Karpas-422 (cell line): ENCODE results near the gene NAXD. TPM values are rescaled to one million over a fixed set of nuclear protein-coding genes. Genes with fewer than 3 reads are reported as not detected.

ENCODE experiments used
- DNase-seq: peaks from one replicate; pipeline ENCODE4 v3.0.0-alpha.2; 2015
- H2AFZ ChIP-seq: fragments of 200-600 bp; sonication (generic); 2 replicates; pipeline ENCODE4 v1.6.1; 2014; ENCODE audit warnings: antibody characterized with exemption, low read length, mixed read lengths
- H3K27ac ChIP-seq: fragments of 200-600 bp; sonication (generic); 2 replicates; pipeline ENCODE4 v1.5.1; 2014; ENCODE audit warnings: mild to moderate bottlenecking, low read length, moderate library complexity
- H3K27me3 ChIP-seq: fragments of 200-600 bp; sonication (generic); 2 replicates; pipeline ENCODE4 v1.6.1; 2014; ENCODE audit warnings: low read length, mixed read lengths
- H3K36me3 ChIP-seq: fragments of 200-600 bp; sonication (generic); 2 replicates; pipeline ENCODE4 v1.6.1; 2014; ENCODE audit warnings: low read length, mixed read lengths; ENCODE audit not compliant: insufficient read depth
- H3K4me1 ChIP-seq: fragments of 200-600 bp; sonication (generic); 2 replicates; pipeline ENCODE4 v1.6.1; 2014; ENCODE audit warnings: mild to moderate bottlenecking, low read length, mixed read lengths
- H3K4me2 ChIP-seq: fragments of 200-600 bp; sonication (generic); 2 replicates; pipeline ENCODE4 v1.6.1; 2014; ENCODE audit warnings: low read length, low read depth, mild to moderate bottlenecking; ENCODE audit not compliant: poor library complexity, severe bottlenecking
- H3K4me3 ChIP-seq: fragments of 200-600 bp; sonication (generic); 2 replicates; pipeline ENCODE4 v1.5.1; 2014; ENCODE audit warnings: mild to moderate bottlenecking, antibody characterized with exemption, low read length, mixed read lengths
- H3K79me2 ChIP-seq: fragments of 200-600 bp; sonication (generic); 2 replicates; pipeline ENCODE4 v1.6.1; 2014; ENCODE audit warnings: mild to moderate bottlenecking, low read length, mixed read lengths
- H3K9ac ChIP-seq: fragments of 200-600 bp; sonication (generic); 2 replicates; pipeline ENCODE4 v1.6.0; 2014; ENCODE audit warnings: low read length
- H3K9me2 ChIP-seq: fragments of 200-600 bp; sonication (generic), shearing (Covaris generic); replicated peaks from 2 replicates; pipeline ENCODE4 v1.6.0; 2014; ENCODE audit warnings: mild to moderate bottlenecking, low read length, moderate library complexity; ENCODE audit not compliant: insufficient read depth
- H3K9me3 ChIP-seq: fragments of 300-700, 200-600 bp; sonication (generic); 2 replicates; pipeline ENCODE4 v1.6.1; 2014; ENCODE audit warnings: low read length, mixed read lengths
- H4K20me1 ChIP-seq: fragments of 200-600 bp; sonication (generic); 2 replicates; pipeline ENCODE4 v1.6.1; 2014; ENCODE audit warnings: mild to moderate bottlenecking, antibody characterized with exemption, low read length, low read depth; ENCODE audit not compliant: insufficient read depth
- total RNA-seq: library from RNA; depleted of rRNA; stranded (reverse); fragments of >200 nt; shearing (Covaris generic); gene quantifications from 2 replicates; pipeline ENCODE4 v1.2.3, GENCODE V29; 2014; ENCODE audit warnings: low replicate concordance

Gene NAXD
- total RNA-seq, 1 experiment from 2014 or later = 16.5 TPM

DNA sequence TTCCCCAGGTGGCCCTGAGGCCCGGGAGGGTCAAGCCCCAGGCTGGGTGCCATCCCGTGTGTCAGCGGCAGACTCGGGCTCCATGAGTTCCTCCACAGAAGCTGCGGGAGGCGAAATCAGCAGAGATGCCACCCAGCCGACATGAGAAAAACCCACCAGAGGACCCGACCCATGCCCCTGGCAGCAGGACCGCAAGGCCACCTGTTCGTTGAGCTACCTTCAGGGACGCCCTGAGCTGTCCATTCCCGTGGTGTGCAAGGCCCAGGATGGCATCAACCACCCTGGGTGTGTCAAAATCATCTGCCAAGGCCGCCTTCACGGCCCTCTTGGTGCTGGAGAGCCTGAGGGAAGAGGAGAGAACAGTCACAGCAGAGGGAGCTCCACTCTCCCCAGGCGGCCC lies 30.4 kb downstream of the NAXD start:
- DNase-seq = no peak
- Histone ChIP-seq H3K9ac (peak overlapping the region; percentile 44), H3K36me3 (peaks cover 16% of the 10 kb centered on the region; the same call in 1 of the 2 replicates)

DNA sequence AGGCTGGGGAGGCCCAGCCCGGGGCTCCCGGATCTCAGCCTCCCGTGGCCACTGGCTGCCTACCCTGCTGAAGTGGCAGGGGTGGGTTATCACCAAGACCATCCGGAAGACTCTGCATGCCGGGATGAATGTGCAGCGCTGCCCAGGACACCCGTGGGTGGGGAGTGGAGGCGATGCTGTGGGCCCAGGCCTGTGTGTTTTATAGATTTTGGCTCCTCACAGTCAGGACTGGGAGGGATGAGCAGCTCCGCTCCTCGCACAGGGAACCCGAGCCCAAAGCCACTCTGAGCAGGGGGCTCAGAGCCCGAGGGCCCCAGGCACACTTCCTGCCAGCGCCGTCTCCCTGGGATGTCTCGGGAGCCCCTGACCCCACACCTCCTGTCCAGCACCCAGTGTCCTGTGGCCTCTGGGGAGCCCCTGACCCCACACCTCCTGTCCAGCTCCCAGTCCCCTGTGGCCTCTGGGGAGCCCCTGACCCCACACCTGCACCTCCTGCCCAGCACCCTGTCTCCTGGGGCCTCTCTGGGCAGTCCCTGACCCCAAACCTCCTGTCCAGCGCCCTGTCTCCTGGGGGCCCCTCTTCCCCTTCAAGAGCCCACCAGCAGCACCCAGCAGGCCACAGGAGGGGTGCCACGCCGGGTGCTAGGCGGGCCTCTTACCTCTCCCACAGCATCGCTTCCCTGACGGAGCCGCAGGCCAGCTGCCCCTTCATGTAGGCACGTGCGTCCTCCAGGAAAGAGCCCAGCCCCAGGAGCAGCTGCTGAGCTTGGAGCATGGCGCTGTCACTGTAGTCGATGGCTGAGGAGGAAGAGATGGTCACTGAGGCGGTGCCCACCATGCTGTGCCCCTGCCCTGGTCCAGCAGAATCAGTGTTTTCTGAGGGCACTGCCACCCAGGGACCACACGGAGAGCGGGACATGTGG lies 31.4 kb downstream of the NAXD start:
- H3K27ac ChIP-seq = peak overlapping the region; percentile 61; the same call in 1 of the 2 replicates
- peak overlapping the region; percentile 13 for H3K4me2 ChIP-seq
- H3K9me2 ChIP-seq = no peaks in the 10 kb centered on the region
- H3K9me3 ChIP-seq = no peaks in the 10 kb centered on the region
- H3K4me1 ChIP-seq = peaks cover 41% of the 10 kb centered on the region
- peaks cover 6% of the 10 kb centered on the region; the same call in 1 of the 2 replicates for H4K20me1 ChIP-seq
- peaks cover 16% of the 10 kb centered on the region; the same call in 1 of the 2 replicates for H3K36me3 ChIP-seq
- no peaks in the 10 kb centered on the region for H3K27me3 ChIP-seq
- H3K4me3 ChIP-seq = no peak overlapping the region
- no peak overlapping the region for H2AFZ ChIP-seq
- H3K79me2 ChIP-seq = no peaks in the 10 kb centered on the region
- no peak for DNase-seq
- no peak overlapping the region for H3K9ac ChIP-seq

More for the DNA sequence above, 30.4 kb downstream of the NAXD start:
- H3K27me3 ChIP-seq = no peaks in the 10 kb centered on the region
- peaks cover 6% of the 10 kb centered on the region; the same call in 1 of the 2 replicates for H4K20me1 ChIP-seq
- peaks cover 41% of the 10 kb centered on the region for H3K4me1 ChIP-seq
- 0 out of 2 replicates have a peak overlapping the region, but pooled peaks have one; percentile 3 for H3K4me3 ChIP-seq
- no peaks in the 10 kb centered on the region for H3K9me3 ChIP-seq
- H2AFZ ChIP-seq = no peak overlapping the region
- no peaks in the 10 kb centered on the region for H3K79me2 ChIP-seq
- no peaks in the 10 kb centered on the region for H3K9me2 ChIP-seq
- H3K4me2 ChIP-seq = peak overlapping the region; percentile 57
- peak overlapping the region; percentile 61 for H3K27ac ChIP-seq

DNA sequence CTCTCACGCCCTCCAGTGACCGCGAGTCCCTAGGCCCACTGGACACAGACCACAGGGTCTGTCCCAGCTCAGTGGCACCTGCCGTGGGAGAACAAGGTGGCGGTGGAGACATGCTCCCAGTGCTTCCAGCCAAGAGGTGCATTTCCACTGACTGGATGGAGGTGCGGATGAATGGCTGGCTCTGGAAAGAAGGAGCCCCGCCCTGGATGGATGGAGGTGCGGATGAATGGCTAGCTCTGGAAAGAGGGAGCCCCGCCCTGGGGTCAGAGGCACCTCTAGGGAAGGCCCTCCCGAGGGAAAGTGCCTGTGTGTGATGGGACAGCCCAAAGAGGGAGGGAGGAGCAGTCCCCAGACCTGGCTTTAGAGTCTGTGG lies 32.0 kb downstream of the NAXD start:
- Histone ChIP-seq H4K20me1 (peaks cover 6% of the 10 kb centered on the region; the same call in 1 of the 2 replicates), H3K36me3 (peaks cover 16% of the 10 kb centered on the region; the same call in 1 of the 2 replicates), H3K79me2 (no peaks in the 10 kb centered on the region), H3K9ac (no peak overlapping the region), H3K4me1 (peaks cover 41% of the 10 kb centered on the region), H3K27ac (no peak overlapping the region), H3K9me3 (no peaks in the 10 kb centered on the region), H3K9me2 (no peaks in the 10 kb centered on the region), H2AFZ (no peak overlapping the region), H3K4me3 (no peak overlapping the region), H3K27me3 (no peaks in the 10 kb centered on the region), H3K4me2 (no peak overlapping the region)
- DNase-seq = no peak

DNA sequence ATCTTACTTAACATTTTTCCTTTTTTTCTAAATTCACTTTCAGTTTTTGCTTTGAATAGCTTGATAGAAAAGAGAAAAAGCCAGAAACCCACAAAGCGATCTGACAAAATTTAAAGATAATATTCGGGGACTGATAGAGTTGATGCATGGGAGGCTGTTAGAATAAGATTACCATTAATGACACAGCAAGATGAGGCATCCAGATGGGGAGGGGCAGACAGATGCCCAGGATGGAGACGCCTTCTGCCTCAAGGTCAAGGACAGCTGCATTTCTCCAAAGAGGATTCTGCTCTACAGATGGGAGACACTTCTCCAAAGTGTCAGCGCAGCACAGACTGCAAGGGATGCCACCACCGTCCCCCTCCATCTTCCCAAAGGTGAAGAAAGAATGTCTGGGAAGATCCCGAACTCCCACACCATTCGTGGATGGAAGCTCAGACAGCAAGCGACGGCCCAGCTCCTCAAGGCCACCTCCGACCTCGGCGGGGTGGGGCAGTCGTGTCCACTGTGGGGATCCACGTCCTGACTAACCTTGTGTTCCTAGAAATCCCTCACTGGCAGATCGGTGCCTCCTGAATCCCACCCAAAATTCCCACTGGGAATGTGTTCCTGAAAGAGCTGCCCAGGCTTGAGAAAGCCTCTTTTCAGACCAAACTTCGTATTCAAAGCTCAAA lies 32.9 kb downstream of the NAXD start:
- H2AFZ ChIP-seq = no peak overlapping the region
- no peaks in the 10 kb centered on the region for H3K9me2 ChIP-seq
- H3K27ac ChIP-seq = no peak overlapping the region
- no peaks in the 10 kb centered on the region for H3K79me2 ChIP-seq
- H4K20me1 ChIP-seq = no peaks in the 10 kb centered on the region
- H3K4me2 ChIP-seq = no peak overlapping the region
- no peaks in the 10 kb centered on the region for H3K27me3 ChIP-seq
- no peak overlapping the region for H3K4me3 ChIP-seq
- no peak for DNase-seq
- H3K4me1 ChIP-seq = peaks cover 35% of the 10 kb centered on the region
- H3K9ac ChIP-seq = no peak overlapping the region
- no peaks in the 10 kb centered on the region for H3K9me3 ChIP-seq
- peaks cover 9% of the 10 kb centered on the region; the same call in 1 of the 2 replicates for H3K36me3 ChIP-seq

DNA sequence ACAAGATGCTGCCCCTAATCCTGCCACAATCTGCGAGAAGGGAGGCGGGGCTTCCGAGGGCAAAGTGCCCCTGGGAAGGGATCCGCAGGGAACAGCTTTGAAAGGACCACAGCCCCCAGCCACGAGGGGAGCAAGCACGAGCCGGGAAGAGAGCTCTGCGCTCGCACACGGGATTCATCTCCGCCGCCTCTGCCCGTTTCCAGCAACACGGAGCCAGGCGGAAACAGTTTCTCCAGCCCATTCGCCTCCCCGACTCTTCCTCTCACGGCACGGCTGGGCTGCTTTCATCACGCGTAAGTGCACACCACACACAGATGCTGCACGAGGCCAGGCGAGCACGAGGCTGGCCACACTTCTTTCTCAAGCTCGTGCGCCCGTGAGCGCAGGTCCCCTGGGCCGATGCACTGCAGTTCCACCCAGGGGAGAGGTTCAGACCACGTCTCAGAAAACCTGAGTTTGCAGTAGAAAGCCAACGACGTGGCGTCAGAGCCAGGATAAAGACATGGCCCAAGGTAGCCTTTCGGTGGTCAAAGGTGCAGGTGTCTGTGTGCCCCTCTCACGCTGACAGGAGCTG lies 33.6 kb downstream of the NAXD start:
- H3K36me3 ChIP-seq = peaks cover 3% of the 10 kb centered on the region; the same call in 1 of the 2 replicates
- no peak overlapping the region for H3K27ac ChIP-seq
- no peak overlapping the region for H3K4me3 ChIP-seq
- H4K20me1 ChIP-seq = no peaks in the 10 kb centered on the region
- H3K4me1 ChIP-seq = peaks cover 28% of the 10 kb centered on the region
- H3K9me3 ChIP-seq = no peaks in the 10 kb centered on the region
- H3K27me3 ChIP-seq = no peaks in the 10 kb centered on the region
- H2AFZ ChIP-seq = no peak overlapping the region
- no peak overlapping the region for H3K4me2 ChIP-seq
- no peaks in the 10 kb centered on the region for H3K79me2 ChIP-seq
- DNase-seq = no peak
- H3K9ac ChIP-seq = no peak overlapping the region
- no peaks in the 10 kb centered on the region for H3K9me2 ChIP-seq

DNA sequence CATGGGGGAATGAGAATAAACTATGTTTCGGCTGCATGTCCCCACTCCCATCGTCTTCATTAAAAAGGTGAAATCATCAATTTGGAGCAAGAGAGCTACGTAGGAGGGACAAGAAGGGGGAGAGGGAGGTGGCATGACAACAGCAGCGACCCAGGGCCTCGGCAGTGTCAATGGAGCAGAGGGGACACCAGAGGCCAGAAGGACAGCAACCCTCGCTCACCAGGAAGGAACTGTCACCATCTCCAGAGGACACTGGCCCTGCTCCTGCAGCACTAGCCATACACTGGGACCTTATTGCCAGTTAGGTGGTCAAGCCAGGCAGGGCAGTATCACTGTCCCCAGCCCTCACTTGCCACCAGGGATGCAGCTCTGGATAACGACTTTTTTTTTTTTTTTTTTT lies 34.2 kb downstream of the NAXD start:
- no peaks in the 10 kb centered on the region for H4K20me1 ChIP-seq
- no peak overlapping the region for H3K4me2 ChIP-seq
- no peaks in the 10 kb centered on the region for H3K9me3 ChIP-seq
- H3K79me2 ChIP-seq = no peaks in the 10 kb centered on the region
- no peaks in the 10 kb centered on the region for H3K27me3 ChIP-seq
- no peaks in the 10 kb centered on the region for H3K9me2 ChIP-seq
- no peak for DNase-seq
- no peak overlapping the region for H3K27ac ChIP-seq
- H3K4me1 ChIP-seq = peaks cover 22% of the 10 kb centered on the region
- no peaks in the 10 kb centered on the region for H3K36me3 ChIP-seq
- no peak overlapping the region for H3K4me3 ChIP-seq
- H2AFZ ChIP-seq = no peak overlapping the region
- no peak overlapping the region for H3K9ac ChIP-seq

DNA sequence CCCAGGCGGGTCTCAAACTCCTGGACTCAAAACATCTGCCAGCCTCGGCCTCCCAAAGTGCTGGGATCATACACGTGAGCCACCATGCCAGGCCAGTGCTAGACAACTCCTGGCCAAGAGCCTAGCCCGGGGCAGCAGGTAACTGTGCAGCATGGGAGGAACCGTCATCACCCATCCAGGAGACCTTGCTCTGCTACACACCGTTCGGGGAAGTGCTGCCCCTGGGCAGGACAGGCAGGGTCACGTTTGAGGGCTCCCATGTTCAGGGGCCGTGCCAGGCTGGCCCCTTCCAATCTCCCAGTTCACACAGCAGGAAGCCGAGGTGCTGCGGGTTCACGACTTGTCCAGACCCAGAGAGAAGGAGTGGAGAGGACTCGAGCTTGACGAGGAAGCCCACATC lies 35.1 kb downstream of the NAXD start:
- DNase-seq = no peak
- H3K9me3 ChIP-seq = no peaks in the 10 kb centered on the region
- no peaks in the 10 kb centered on the region for H3K27me3 ChIP-seq
- no peaks in the 10 kb centered on the region; the same call in 1 of the 2 replicates for H3K36me3 ChIP-seq
- no peak overlapping the region for H3K4me3 ChIP-seq
- peaks cover 13% of the 10 kb centered on the region for H3K4me1 ChIP-seq
- H2AFZ ChIP-seq = no peak overlapping the region
- H3K4me2 ChIP-seq = no peak overlapping the region
- no peak overlapping the region for H3K9ac ChIP-seq
- H4K20me1 ChIP-seq = no peaks in the 10 kb centered on the region
- no peak overlapping the region for H3K27ac ChIP-seq
- H3K79me2 ChIP-seq = no peaks in the 10 kb centered on the region; the same call in 1 of the 2 replicates
- H3K9me2 ChIP-seq = no peaks in the 10 kb centered on the region

DNA sequence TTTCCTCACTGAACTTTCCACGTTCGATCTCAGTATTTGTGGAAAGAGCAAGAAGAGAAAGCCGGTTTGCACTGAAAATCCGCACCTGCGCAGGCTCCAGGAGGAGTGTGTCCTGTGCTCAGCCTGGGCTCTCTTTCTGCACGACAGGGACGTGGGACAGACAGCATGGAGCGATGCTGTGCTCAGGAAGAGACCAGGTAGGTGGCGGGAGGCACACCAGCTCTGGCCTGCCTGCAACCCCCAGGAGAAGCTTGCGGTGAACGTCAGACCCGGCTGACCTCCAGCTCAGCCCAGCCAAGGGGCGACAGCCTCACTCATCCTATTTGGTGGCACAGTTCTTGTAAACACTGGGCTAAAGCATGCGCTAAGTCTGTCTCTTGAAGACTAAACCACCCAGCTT lies 35.9 kb downstream of the NAXD start:
- no peak for DNase-seq
- no peaks in the 10 kb centered on the region for H4K20me1 ChIP-seq
- no peaks in the 10 kb centered on the region; the same call in 1 of the 2 replicates for H3K36me3 ChIP-seq

More for the DNA sequence above, 35.9 kb downstream of the NAXD start:
- no peak overlapping the region for H3K4me3 ChIP-seq
- no peak overlapping the region for H3K9ac ChIP-seq
- H2AFZ ChIP-seq = no peak overlapping the region
- H3K27ac ChIP-seq = no peak overlapping the region
- H3K4me1 ChIP-seq = peaks cover 5% of the 10 kb centered on the region
- no peaks in the 10 kb centered on the region for H3K27me3 ChIP-seq
- H3K4me2 ChIP-seq = no peak overlapping the region
- H3K9me3 ChIP-seq = no peaks in the 10 kb centered on the region
- H3K9me2 ChIP-seq = no peaks in the 10 kb centered on the region
- peaks cover 3% of the 10 kb centered on the region; the same call in 1 of the 2 replicates for H3K79me2 ChIP-seq
